Ammon's horn (tissue), 1 donor: Measurements from ENCODE around the gene MLH3.
"Not testable (repeated sequence)": the region's sequence is repeated elsewhere in the genome, so short reads cannot be mapped to it uniquely, and the experiment has no call there.

Experiments used
- DNase-seq: peaks from one replicate; pipeline ENCODE4 v3.0.0-alpha.2; 2016; ENCODE audit warnings: low spot score

The MLH3 gene

DNA sequence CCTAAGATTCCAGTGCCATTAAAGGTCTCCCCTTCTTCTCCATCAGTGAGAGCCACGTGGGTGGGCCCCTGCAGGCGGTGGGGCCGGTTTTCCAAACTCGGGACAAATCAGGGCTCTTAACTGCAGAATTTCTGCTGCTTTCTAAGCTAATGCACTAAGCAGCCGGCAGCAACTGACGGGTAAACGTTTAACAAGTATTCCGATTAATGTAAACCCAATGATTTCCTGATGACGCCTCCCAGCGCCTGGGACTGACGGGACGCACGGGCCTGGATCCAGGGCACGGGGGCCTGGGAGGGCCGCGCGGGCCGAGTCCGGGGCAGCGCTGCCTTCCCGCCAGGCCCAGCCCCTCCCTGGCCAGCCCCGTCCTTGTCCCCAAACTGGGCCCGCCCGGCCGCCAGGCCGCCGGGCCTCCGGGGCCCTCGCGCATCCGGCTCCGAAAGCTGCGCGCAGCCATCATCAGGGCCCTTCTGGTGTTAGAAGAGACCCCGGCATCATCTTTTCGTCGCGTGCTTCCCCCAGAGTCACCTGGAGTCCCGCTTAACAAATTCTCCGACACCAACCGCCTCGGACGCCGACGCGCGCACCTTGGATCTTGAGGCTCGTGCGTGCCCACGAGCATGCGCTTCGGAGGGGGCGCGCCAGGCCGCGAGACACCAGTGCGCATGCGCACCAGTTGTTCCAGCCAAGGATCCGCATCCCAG is at the start of gene MLH3:
Gene MLH3 (minus strand): TSS at position 616 of the 704 bp plus-strand sequence. CDS start 1,812 bp downstream, outside the sequence.
- peak; percentile 89 for DNase-seq

- no peak for DNase-seq
Measured at GRCh38 chr14:75098682-75099081, 47.4 kb upstream of the MLH3 start.

DNA sequence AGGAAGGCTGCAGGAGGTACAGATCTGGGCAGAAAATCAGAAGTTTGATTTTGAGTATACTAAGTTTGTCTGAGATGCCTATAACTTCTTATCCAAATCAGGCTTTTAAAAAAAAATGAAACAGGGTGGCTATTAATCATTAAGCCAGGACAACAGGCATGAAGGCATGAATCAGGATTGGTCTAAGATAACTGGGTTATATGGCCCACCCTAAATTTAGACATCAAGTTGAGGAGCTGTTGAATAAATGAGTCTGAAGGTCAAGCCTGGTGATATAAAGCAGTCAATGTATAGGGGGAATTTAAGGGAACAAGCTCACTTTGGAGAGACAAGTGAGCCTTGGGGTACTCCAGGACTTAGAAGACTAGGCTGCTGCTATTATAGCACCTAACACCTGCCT is 46.9 kb upstream of the MLH3 start:
- no peak for DNase-seq

- no peak for DNase-seq
Measured at GRCh38 chr14:75096959-75097358, 45.7 kb upstream of the MLH3 start.

- no peak for DNase-seq
Measured at GRCh38 chr14:75095690-75096089, 44.4 kb upstream of the MLH3 start.

DNA sequence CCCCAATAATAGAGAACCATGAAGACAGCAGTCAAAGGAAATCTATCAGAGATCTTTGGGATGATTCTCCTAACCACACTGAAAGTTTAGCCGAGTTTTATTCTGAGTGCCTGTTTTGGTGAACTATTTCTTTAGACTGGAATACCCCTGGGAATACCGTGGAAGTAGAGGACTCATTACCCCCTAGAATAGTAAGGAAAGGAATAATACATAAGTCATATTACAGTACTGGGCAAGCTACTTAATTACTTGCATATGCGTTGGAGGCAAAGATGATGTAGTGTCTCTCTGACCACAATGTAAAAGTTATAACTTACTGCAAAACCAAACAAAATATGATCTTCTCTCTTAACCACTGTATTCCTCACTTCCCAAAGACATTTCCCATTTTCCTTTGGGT is 43.6 kb upstream of the MLH3 start:
- no peak for DNase-seq

GRCh38 chr14:75092698-75093097 is 41.4 kb upstream of the MLH3 start:
- no peak for DNase-seq

DNA sequence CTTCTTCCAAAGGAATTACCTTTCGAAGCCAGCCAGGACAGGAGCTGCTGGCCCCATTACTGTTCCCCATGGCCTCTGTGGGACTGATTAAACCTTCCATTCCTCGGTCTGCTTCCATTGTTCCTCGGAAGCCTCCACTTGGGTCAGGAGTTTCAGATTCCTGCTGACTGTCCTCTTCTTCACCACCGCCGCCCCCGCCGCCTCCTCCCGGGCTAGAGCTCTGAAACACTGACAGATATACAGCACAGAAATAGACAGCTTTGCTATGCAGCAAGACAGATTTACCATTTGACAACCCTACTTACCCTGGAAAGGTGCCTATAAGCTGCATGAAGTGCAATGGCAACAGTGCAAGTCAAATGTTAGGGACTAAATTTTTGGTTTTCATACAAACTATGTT is 40.0 kb upstream of the MLH3 start:
- DNase-seq = no peak

DNA sequence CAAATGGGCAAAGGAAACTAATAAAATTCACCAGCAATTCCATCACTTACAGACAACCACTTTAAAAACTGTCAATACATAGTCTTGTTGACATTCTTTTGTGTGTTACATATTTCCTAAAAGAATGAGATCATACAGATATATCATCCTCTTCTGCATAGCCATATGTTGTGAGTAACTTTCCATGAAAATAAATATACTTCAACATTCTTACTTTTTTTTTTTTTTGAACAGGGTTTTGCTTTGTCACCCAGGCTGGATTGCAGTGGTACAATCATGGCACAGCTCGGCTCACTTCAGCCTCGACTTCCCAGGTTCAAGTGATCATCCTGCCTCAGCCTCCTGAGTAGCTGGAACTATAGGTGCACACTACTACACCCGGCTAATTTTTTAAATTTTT is 39.1 kb upstream of the MLH3 start:
- DNase-seq = no peak

DNA sequence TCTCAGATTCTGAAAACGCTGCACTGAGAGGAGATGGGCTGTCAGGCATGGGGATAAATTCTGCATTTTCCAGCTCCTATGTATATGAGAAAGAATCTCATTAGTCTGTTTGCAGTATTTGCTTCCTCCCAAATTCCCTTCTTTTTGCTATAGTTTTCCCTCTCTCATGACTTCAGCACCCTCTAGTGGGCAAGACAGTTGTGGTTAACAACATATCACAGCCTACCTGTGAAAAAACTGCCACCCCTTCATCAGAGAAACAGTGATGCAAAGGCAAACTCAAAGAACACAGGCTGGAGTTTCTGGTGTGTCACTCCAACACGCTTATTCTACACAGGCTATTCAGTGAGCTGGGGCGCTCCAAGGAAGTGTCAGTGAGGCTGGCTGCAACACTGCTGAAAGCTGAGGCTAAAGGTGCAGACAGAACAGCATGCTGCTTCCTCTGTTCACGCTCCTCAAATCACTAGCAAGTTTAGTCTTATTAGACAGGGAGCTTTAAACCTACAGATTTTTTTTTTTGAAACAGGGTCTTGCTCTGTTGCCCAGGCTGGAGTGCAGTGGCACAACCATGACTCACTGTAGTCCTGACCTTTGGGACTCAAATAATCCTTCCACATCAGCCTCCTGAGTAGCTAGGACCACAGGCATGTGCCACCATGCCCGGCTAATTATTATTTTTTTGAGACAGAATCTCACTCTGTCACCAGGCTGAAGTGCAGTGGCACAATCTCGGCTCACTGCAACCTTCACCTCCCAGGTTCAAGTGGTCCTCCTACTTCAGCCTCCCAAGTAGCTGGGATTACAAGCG is 37.5 kb upstream of the MLH3 start:
- peak; percentile 73 for DNase-seq

DNA sequence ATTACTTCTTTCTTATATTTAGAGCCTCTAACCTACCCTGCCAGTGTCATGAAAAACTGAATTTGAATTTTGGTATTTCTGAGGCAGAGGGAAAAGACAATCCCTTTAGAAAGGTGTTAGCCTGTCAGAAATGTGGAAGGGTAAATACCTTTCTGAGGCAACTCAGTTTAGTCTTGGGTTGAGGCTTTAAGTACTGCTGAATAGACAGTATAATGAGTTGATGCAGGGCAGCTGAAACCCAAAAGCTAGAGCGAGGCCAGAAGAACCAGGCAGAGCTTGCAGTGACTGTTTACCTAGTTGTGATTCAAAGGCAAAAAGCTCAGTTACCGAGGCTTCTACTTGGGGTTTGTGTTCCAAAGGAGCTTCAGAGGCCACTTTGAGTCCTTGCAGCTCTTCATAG is 36.9 kb upstream of the MLH3 start:
- no peak for DNase-seq

- no peak for DNase-seq
Measured at GRCh38 chr14:75084513-75084912, 33.2 kb upstream of the MLH3 start.

- no peak for DNase-seq
Measured at GRCh38 chr14:75083271-75083670, 32.0 kb upstream of the MLH3 start.

DNA sequence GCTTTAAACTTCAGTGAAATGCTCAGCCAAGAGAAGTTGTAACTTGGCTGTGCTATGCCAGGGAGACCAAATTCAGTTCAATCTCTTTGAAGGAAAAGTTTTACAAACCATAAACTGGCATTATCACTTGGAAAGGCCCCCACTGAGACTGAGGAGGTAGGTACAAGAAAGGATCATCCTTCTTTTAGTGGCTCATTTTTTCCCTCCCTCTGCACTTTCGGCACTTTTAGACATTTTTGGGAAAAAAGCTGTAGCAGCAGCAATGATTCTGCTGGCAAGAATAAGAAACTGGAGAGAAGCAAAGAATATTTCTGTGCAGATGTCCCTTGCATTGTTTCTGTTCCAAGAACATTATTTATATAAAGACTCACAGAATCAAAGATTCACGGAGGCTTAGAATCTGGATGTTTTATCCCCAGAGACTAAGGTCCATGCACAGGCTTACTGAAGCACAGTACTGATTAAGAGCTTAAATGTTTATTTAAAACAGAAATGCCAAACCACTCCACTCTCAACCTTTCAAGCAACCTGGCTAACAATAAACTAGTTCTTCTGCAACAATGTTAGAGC is 30.5 kb upstream of the MLH3 start:
- DNase-seq = no peak

GRCh38 chr14:75079521-75079920 is 28.3 kb upstream of the MLH3 start:
- no peak for DNase-seq

GRCh38 chr14:75077794-75078193 is 26.5 kb upstream of the MLH3 start:
- DNase-seq = no peak

DNA sequence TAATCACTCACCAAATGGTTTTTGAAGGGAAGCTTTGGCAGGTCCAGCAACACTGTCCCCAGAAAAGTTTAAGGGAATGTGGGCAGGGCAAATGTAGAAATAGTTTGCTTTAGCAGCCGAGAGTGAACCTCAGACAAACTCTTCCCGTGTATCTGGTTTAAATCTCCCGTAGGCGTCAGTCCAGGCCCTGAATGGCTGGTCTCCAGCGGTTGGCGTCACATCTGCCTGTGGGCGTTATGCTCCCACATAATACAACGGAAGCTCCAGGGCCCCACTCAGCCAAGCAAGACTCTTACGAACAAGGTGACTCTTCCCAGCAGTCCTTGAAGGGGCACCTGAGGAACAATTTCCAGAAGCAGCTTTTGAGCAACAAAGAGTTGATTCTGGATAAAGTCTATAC is 19.1 kb upstream of the MLH3 start:
- no peak for DNase-seq

- no peak for DNase-seq
Measured at GRCh38 chr14:75069811-75070145, 18.5 kb upstream of the MLH3 start.

DNA sequence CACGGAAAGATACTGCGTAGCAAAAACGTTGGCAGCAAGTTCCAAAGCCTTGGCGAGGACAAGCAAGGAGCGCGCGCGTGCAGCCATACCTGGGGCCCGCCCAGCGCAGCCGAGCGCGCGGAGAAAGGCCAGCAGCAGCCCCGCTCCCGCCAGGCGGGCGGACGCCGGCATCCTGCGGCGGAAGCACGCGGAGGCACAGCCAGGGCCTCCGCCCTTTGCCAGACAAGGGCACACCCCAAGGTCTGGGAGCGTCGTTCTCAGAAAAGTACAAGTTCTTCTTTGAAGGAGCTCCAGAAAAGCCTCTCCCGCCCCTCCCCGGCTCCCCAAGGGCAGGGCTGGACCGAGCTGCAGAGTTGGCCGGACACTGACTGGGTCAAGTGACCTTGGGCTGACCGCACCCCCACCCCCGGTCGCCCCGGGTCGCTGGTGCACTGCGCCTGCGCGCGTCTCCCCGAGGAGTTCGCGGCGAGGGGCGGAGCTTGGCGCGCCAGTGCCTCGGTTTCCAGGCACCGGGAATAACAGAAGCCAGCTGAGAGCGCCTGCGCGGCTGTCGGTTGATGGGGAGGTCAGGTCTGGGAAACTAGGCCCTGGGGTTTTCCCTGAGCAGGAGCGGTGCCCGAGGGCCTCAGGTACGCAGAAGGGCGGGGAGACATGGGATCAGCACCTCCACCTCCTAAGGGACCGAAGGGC is 18.0 kb upstream of the MLH3 start, which contains the start of gene ZC2HC1C:
Gene ZC2HC1C (plus strand): TSS at position 521 of the 690 bp plus-strand sequence. CDS start 933 bp downstream, outside the sequence.
- DNase-seq = peak; percentile 94

DNA sequence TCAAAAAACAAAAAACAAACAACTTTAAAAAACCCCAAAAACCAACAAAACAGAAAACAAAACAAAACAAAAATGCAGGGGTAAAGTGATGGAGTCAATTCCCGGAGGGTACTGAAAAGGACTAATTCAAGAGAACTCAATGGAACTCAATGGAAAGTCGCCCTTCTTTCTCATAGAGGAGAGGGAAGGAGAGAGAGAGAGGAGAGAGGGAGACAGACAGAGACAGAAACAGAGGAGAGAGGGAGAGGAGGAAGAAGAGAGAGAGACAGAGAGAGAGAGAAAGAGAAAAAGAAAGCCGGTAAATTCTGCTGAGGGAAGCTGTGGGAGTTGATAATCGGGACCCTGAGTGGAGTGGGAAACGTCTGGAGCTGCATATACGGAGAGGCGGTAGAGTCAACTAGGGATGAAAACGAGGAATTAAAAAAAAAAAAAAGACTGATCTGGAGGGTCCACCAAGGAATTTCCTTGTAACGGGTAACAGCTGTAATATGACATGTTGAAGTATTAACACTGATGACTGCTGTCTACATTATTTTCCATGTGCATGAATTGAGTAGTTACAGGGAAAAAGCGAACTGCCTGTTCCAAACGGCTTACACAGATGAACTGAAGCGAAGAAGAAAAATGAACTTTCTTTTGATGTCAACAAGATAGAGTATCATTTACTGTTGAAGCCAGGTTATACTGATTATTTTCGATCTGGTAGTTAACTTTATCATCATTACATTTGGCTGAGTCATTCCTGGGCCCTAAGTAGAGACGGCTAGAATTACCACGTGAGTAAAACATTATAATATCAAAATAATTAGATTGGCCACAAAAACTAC is 17.2 kb upstream of the MLH3 start:
- no peak for DNase-seq

GRCh38 chr14:75067765-75068164 is 16.5 kb upstream of the MLH3 start:
- DNase-seq = not testable (repeated sequence)

DNA sequence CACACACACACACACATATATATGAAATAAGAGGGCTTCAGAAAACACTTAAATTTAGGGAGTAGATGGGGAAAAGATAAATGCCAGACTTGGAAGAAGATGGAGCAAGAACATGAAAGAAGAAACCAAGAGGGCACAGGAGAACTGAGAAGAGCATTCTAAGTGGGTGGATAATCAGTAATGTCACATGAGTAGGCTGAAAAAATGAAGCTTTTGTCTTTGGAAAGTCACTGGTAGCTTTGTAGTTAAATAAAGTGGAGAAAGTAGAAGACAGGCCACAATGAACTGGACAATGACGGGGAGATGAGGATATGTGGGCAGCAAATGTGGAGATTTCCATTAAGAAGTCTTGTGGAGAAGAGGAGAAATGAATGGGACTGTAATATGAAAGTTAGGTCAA is 15.9 kb upstream of the MLH3 start:
- no peak for DNase-seq
